ENCODE measurements around the gene NPAS2.

GRCh38 chr2:100993294-100993693, 173.4 kb downstream of the NPAS2 start:
- TF ChIP-seq CTCF (IDR thresholded peaks at IDR 0.05; ENCODE audit: low read length) = no peak
- no peak for TF ChIP-seq EZH2 (optimal IDR thresholded peaks at IDR 0.05; ENCODE audit: low read depth, low read length)

Data from MM.1S (cell line).